CD4-positive, alpha-beta T cell treated with Interleukin-4 for 1 hour (primary cell): Measurements from ENCODE around the gene NUDT8.
"Not testable (repeated sequence)": the region's sequence is repeated elsewhere in the genome, so short reads cannot be mapped to it uniquely, and the experiment has no call there.

Experiments
- DNase-seq, 2 donors: peaks; one replicate each; pipeline ENCODE4 v3.0.0-alpha.2; 2020 to 2022

Gene NUDT8

GRCh38 chr11:67610302-67610868 is 19.4 kb downstream of the NUDT8 start:
- DNase-seq = no peak

DNA sequence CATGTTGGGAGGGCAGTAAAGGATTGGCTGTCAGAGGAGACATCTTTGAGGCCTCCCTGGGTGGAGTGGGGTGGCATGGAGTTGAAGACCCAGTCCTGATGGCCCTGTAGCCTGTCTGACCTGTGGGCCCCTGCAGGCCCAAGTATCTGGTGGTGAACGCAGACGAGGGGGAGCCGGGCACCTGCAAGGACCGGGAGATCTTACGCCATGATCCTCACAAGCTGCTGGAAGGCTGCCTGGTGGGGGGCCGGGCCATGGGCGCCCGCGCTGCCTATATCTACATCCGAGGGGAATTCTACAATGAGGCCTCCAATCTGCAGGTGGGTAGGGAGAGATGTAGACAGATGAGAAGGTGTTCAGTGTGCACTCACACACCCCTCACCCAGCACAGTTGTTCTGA is 20.4 kb downstream of the NUDT8 start:
- no peak for DNase-seq

GRCh38 chr11:67608486-67608885 is 21.3 kb downstream of the NUDT8 start:
- DNase-seq = no peak

DNA sequence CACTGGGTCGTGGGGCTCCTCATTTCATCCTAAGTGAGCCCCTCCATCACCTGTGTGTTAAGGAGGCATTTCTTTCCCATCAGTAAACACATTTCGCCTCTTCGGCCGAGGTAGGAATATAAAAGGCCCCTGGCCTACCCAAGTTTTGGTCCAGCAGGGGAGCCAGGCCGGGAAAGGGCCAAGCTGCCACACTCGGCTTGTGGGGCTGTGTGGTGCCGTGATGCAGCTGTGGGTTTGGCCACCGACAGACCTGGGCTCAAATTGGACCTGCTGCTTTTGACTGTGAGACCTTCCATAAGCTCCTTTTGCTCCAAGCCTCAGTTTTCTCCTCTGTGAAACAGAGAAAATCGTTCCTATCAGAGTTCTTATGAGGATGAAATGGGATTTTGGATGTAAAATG is 22.2 kb downstream of the NUDT8 start:
- no peak for DNase-seq

DNA sequence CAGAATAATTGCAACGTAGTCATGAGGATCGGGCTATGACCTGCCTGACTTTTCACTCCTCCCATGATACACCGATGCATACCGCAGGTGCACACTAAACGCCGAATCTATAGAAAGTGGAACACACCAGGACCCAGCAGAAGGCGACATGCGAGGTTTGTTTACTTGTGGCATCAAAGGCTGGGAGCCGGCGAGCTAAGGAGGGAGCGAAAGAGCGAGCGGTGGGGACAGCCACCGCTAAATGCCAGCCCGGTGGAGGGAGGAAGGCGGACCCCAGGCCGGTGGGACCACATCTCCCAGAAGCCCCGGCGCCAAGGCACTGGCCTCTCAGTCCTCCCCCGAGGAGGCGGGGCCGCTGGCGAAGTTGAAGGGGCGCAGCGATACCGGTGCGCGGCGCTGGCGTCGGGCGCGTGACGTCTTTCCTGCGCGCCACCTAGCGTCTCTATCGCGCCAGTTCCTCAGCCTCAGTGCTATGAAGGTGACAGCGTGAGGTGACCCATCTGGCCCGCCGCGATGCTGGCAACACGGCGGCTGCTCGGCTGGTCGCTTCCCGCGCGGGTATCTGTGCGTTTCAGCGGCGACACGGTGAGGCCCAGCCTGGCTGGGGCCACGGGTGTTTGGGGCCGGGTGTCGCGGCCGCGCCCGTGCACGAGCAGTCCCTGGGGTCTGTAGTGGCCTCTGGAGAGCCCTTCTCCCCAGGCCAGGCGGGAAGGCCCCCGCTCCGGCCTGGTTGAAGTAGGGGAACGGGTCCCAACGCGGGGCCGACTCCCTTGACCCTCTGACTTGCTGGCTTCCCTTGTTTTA is 23.0 kb downstream of the NUDT8 start, which contains the start of gene NDUFV1:
NDUFV1 (plus strand) TSS at position 445 of the 804 bp plus-strand sequence; CDS start at position 514, 69 bp downstream.
- peak; percentile 96 for DNase-seq

DNA sequence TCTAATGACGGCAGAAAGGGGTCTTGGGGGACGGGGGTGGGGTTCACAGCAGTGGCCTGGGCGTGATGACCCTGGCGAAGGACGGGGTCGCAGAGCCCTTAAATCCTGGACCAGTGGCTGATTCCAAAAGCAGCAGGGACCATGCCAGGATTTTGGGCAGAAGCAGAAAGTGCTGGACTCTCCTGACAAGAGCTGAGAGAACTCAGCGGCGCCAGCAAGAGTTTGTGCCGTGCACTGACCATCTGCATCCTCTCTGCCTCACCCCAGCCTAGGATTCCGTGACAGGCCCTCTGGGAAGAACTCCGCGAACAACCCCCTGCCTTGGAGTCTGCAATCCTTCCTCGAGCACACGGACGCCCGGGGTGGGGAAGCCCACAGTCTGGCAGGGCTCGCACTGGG is 23.6 kb downstream of the NUDT8 start:
- no peak for DNase-seq

GRCh38 chr11:67605231-67606011 is 24.3 kb downstream of the NUDT8 start:
- no peak for DNase-seq

DNA sequence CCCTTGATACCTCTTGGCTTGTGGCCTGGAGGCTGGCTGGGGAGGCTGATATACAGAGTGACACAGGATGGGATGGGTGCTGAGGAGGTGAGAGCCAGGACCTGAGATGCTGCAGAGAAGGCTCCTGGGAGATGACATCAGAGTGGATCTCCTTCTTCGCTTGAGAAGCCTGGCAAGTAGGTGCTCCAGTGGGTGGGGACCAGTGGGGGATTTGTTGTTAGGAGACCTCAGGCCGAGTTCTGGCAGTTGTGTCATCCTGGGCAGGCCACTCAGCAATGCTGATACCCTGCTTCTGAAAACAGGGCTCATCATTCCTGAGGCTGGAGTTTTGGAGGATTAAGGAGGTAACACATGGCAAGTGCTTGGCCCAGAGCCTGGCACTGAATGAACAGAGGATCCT is 24.9 kb downstream of the NUDT8 start:
- no peak for DNase-seq

GRCh38 chr11:67604119-67604518 is 25.6 kb downstream of the NUDT8 start:
- not testable (repeated sequence) for DNase-seq

DNA sequence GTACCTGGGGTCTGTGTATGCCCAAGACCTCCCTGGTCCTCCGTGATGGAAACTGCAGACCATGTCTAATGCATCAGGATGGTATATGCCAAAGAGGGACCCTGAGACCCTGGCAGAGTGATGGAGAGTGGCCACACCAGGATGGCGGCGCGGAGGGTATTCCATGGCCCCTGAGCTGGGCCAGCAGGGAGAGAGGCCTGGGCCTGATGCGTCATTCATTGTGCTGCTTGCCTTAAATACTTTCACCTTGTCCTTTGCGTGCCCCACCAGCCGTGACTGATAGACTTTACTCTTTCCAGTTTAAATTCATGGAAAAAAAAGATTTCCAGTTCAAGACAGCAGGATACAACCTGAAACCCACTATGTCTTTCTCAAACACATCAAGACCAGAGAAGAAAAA is 28.6 kb downstream of the NUDT8 start:
- no peak for DNase-seq

GRCh38 chr11:67600324-67601029 is 29.3 kb downstream of the NUDT8 start:
- DNase-seq = no peak

DNA sequence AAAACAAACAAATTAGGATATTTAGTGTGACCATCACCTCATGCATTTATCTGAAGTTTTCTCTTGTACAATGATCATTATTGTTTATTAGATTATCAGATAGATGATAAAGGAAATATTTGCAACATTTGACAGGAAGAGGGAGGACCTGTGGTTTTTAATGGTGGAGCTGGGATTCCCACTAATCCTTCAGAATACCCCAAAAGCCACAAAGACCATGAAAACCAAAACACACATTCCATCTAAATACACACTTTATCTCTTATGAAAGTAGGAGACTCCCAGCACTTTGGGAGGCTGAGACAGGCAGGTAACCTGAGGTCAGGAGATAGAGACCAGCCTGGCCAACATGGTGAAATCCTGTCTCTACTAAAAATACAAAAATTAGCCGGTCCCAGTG is 30.6 kb downstream of the NUDT8 start:
- DNase-seq = no peak

- not testable (repeated sequence) for DNase-seq
Measured at GRCh38 chr11:67597963-67598362, 31.8 kb downstream of the NUDT8 start.

GRCh38 chr11:67597458-67597857 is 32.3 kb downstream of the NUDT8 start:
- not testable (repeated sequence) for DNase-seq

- DNase-seq = no peak
Measured at GRCh38 chr11:67596753-67597300, 32.9 kb downstream of the NUDT8 start.

- no peak for DNase-seq
Measured at GRCh38 chr11:67594480-67594879, 35.3 kb downstream of the NUDT8 start.

DNA sequence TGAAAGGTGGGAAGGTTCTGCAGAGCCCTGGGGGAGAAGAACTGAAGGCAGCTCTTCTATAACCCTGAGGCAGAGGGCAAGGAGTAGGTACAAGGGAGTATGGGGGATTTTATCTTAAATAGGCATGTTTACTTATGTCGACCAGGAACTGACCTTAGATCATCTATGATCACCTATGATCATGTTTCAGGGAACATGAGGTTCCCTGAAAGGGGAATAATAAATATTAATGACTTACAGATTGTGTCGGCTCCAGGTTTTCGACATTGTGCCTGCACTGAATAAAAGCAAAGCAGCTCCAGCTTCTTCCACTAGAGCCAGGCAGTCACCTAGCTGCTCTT is 36.2 kb downstream of the NUDT8 start:
- DNase-seq = no peak

GRCh38 chr11:67592880-67593564 is 36.7 kb downstream of the NUDT8 start:
- no peak for DNase-seq

GRCh38 chr11:67588899-67589415 is 40.8 kb downstream of the NUDT8 start:
- not testable (repeated sequence) for DNase-seq

GRCh38 chr11:67588136-67588503 is 41.6 kb downstream of the NUDT8 start:
- no peak for DNase-seq

GRCh38 chr11:67586568-67587250 is 43.0 kb downstream of the NUDT8 start:
- no peak for DNase-seq
